ENCODE measurements around the gene SLC9A5. TPM values are rescaled to one million over a fixed set of nuclear protein-coding genes. Genes with fewer than 3 reads are reported as not detected.

SLC9A5 gene
- total RNA-seq, 1 experiment from 2014 or later: 1.6 TPM

DNA sequence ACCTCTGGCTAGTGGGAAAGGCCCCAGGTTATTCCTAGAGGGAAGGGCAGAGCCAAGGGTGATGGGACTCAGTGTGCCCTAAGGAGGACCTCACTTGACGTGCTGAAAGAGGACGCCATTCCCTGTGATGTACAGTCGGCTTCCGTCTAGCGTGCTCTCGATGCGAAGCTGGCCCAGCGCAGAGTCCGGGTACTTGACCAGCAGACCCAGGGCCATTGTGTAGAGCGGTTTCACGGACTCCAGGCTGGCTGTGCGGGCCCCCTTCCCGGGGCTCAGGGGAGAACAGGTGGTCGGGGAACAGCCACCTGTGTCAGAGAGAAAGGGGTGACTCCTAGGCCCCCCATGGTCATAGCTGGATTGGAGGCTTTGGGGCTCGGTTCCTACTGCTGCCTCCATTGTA lies 50.5 kb downstream of the SLC9A5 start:
- Histone ChIP-seq H3K27ac (no peak overlapping the region), H3K9me3 (replicated peaks) (no peaks in the 10 kb centered on the region), H3K27me3 (replicated peaks) (no peaks in the 10 kb centered on the region), H3K36me3 (no peaks in the 10 kb centered on the region), H3K4me1 (replicated peaks) (peaks cover 12% of the 10 kb centered on the region), H3K4me3 (no peak overlapping the region)
- no peak for DNase-seq (ENCODE audit: low read depth in 1 of 2, low spot score in 2 of 2)

DNA sequence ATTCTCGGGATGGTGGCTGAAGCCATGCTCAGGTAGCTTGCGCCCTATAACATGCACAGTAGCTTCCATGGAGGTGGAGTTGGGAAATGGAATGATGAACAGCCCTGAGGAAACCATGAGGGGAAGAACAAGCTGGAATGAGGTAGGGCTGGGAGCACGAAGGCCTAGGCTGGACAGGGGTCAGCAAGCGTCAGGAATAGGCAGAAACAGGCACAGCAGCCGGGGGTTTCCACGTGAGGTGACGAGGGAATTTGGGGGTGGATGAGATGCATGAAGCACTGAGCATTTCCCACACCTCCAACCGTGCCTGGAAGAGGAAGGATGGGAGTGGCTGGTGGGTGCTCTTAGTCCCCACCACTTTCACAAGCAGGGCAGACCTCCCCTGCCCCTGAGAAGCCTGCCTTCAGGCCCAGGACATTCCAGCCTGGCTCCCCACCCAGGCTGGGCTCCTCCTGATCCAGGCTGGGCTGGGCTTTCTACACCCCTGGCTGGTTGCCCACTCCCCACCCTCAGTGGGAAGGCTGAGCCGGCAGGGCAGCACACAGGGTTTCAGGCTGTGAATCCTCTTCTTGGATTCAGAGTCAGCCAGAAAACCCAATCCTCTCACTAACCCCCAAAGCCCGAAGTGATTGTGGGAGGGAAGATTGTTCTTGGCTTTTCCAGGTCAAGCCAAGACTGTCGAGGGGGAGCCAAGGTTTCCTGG lies 52.5 kb downstream of the SLC9A5 start:
- H3K4me3 ChIP-seq: no peak overlapping the region
- H3K4me1 ChIP-seq (replicated peaks): peaks cover 7% of the 10 kb centered on the region
- no peak for DNase-seq (ENCODE audit: low read depth in 1 of 2, low spot score in 2 of 2)
- no peaks in the 10 kb centered on the region; the same call in 1 of the 2 replicates for H3K9me3 ChIP-seq (replicated peaks)
- H3K27me3 ChIP-seq (replicated peaks): no peaks in the 10 kb centered on the region
- H3K36me3 ChIP-seq: no peaks in the 10 kb centered on the region
- no peak overlapping the region for H3K27ac ChIP-seq

DNA sequence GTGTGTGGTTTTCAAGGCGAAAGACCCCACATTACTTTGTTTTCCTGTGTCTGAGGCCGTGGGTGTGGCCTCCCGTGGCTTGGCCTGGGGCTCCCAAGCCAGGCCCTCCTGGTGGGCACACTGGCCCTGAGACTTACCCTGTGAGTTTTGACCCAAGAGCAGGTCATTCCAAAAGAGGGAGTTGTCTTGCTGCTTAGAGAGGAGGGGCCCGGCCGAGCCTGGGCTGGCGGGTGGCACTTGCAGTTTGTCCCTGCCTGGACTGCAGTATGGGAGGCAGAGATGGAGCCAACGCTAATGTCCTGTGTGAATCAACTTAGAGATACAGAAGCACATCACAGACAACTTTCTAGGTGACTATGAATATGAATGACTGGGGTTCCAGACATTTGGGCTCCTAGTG lies 53.3 kb downstream of the SLC9A5 start:
- Histone ChIP-seq H3K4me1 (replicated peaks) (no peaks in the 10 kb centered on the region; the same call in 1 of the 2 replicates), H3K27ac (no peak overlapping the region), H3K9me3 (replicated peaks) (no peaks in the 10 kb centered on the region; the same call in 1 of the 2 replicates), H3K36me3 (no peaks in the 10 kb centered on the region), H3K27me3 (replicated peaks) (no peaks in the 10 kb centered on the region), H3K4me3 (no peak overlapping the region)
- no peak for DNase-seq (ENCODE audit: low read depth in 1 of 2, low spot score in 2 of 2)

DNA sequence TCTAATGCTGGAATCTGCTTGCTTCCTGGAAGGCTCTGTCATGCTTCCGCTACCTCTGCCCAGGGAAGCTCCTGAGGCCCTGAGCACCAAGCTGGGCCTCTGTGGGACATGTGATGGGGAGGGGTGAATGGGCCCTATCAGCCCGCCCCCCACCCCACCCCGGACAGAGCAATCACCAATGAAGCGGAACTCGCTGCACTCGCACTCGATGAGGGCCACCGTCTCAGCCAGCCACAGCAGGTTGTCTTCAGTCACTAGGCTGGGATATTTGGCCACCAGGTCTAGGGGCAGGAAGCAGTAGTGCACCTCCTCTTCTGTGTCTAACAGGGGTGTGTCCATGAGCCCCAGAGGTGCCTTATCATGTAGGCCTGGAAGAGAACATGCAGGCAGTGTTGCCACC lies 54.2 kb downstream of the SLC9A5 start:
- H3K27me3 ChIP-seq (replicated peaks): no peaks in the 10 kb centered on the region
- no peaks in the 10 kb centered on the region for H3K4me1 ChIP-seq (replicated peaks)
- no peak overlapping the region for H3K4me3 ChIP-seq
- H3K27ac ChIP-seq: no peak overlapping the region
- DNase-seq (ENCODE audit: low read depth in 1 of 2, low spot score in 2 of 2): no peak
- no peaks in the 10 kb centered on the region; the same call in 1 of the 2 replicates for H3K9me3 ChIP-seq (replicated peaks)
- no peaks in the 10 kb centered on the region for H3K36me3 ChIP-seq

DNA sequence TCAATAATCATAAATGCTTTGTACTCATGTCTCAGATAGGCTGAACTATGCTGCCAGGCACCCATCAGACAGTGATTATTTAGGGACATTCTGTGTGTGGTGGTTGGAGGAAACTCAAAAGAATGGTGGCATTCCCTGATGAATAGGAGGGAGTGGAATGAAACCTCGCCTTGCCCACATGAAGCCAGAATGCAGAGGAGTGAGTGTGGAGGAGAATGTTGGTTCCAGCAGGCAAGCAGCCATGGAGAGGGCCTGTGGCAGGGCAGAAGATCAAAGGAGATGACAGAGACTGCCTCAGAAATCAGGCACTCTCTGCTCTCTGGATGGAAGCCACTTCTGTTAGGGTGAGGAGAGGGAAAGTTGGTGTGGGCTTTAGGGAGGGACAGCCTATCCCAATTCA lies 55.2 kb downstream of the SLC9A5 start:
- Histone ChIP-seq H3K36me3 (no peaks in the 10 kb centered on the region), H3K4me1 (replicated peaks) (no peaks in the 10 kb centered on the region), H3K9me3 (replicated peaks) (no peaks in the 10 kb centered on the region; the same call in 1 of the 2 replicates), H3K27me3 (replicated peaks) (no peaks in the 10 kb centered on the region), H3K4me3 (no peak overlapping the region), H3K27ac (no peak overlapping the region)
- DNase-seq (ENCODE audit: low read depth in 1 of 2, low spot score in 2 of 2): no peak

DNA sequence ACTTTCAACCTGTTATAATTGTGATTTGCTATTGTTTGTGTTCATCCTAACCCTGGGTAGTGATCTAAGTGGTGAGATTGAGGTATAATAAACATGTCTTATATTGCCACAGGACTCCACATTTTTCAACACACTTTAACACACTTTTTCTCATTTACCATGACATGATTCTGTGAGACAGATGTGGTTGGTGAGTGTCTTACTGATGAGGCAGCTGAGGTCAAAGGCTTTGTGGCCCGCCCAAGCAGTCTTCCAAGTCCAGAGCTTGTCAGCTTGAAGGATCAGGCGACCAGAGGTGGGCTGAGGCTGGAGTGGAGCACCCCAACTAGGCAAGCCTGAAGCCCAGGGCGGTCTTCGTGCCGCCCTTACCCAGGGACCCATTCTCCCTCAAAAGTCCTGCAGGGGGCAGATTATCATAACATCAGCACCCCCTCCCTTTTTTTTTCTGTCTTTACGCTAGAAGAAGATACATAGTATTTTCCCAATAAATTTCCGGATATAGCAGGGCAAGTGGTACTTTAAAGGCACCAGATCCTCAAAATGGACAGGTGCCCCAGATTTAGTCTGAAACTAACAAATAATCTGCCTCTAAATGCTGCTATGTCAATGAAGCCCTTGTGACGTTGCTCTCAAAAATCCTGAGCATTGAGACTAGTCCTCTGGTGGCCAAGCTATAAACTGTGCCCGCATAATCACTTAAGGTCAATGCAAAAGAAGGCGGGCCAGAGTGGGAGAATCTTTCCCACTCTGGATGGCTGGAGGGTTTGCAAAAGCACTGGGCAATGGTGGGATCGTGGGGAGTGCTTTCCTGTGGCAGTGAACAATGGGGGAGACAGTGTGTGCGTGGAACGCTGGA lies 56.7 kb downstream of the SLC9A5 start:
- Histone ChIP-seq H3K27ac (no peak overlapping the region), H3K36me3 (no peaks in the 10 kb centered on the region), H3K4me3 (no peak overlapping the region), H3K9me3 (replicated peaks) (no peaks in the 10 kb centered on the region; the same call in 1 of the 2 replicates), H3K27me3 (replicated peaks) (no peaks in the 10 kb centered on the region), H3K4me1 (replicated peaks) (no peaks in the 10 kb centered on the region)
- DNase-seq (ENCODE audit: low read depth in 1 of 2, low spot score in 2 of 2): no peak

DNA sequence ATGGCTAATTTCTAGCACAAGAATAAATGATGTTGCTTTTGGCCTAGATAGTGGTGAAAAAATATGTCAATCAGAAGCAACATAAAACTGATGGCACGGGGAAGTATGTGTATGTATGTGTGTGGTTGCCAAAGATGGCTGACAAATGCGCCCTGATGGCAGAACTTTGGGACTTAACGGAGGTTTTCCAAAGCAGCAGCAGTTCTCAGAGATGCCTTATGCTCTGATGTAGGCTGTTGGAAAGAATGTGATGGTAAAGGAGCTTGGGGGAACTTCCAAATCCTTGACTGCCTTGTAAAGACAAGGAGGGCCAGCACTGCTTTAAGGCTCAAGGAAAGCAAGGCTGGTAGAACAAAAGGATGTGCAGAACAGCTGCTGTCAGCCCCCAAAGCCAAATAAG lies 61.8 kb downstream of the SLC9A5 start:
- 0 out of 2 replicates have a peak overlapping the region, but pooled peaks have one; percentile 48 for H3K27ac ChIP-seq
- no peak for DNase-seq (ENCODE audit: low read depth in 1 of 2, low spot score in 2 of 2)
- peaks cover 21% of the 10 kb centered on the region for H3K4me1 ChIP-seq (replicated peaks)
- H3K27me3 ChIP-seq (replicated peaks): no peaks in the 10 kb centered on the region
- no peaks in the 10 kb centered on the region for H3K9me3 ChIP-seq (replicated peaks)
- no peak overlapping the region for H3K4me3 ChIP-seq
- no peaks in the 10 kb centered on the region for H3K36me3 ChIP-seq

DNA sequence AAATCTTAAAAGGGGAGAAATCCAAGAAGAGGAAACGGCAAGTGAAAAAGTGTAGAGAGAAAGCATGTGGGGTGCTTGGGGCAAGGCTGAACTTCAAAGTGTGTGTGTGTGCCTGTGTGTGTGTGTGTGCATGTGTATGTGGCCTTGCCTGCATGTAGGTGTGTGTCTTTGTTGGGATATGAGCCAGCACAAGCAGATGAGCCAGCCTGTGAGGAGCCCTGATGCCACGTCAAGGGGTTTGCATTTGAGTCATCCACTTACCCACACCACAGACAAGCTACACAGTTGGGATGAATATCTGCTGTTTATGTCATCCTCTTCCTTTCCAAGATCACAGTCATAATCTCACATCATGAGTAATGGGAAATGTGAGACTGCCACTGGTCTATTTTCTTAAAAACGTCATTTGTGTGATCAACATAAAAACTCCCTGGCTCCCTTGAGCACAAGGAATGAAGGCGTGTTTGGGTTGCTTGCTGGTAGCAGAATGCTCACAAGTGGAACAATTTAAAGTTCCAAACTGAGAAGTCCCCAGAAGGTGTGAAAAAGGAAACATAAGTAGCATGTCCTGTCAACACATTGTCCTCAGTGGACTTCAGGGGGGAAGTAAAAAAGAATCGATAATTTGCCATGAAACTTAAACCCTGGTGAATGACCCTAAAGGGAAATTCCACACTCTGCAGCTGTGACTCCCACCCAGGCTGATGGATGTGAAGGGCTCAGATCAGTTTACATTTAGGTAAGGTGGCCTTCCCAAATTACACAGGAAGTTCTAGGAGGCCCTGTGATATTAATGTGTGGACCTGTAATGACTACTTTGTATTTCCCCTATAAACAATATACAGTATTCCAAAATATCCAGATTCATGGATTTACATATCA lies 63.1 kb downstream of the SLC9A5 start:
- H3K27me3 ChIP-seq (replicated peaks): no peaks in the 10 kb centered on the region
- no peaks in the 10 kb centered on the region for H3K9me3 ChIP-seq (replicated peaks)
- peak; percentile 93 to 94 for DNase-seq (ENCODE audit: low read depth in 1 of 2, low spot score in 2 of 2)

DNA sequence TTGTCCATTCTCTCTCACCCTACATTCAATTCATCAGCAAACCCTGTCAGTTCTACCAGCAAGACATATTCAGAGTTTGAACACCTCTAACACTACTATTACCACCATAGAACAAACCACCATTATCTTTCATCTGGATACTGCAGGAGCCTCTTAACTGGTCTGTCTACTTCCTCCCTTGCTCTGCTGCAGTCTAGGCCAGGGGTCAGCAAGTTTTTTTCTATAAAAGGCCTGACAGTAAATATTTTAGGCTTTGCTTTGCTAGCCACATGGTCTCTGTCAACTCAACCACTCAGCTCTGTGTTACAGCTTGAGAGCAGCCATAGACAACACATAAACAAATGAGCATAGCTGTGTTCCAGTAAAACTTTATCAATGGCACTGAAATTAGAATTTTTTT lies 63.9 kb downstream of the SLC9A5 start:
- Histone ChIP-seq H3K27ac (peak overlapping the region; percentile 78), H3K4me1 (replicated peaks) (peaks cover 21% of the 10 kb centered on the region), H3K36me3 (no peaks in the 10 kb centered on the region), H3K27me3 (replicated peaks) (no peaks in the 10 kb centered on the region), H3K4me3 (no peak overlapping the region), H3K9me3 (replicated peaks) (no peaks in the 10 kb centered on the region)
- DNase-seq (ENCODE audit: low read depth in 1 of 2, low spot score in 2 of 2): no peak

More for the DNA sequence above, 63.1 kb downstream of the SLC9A5 start:
- H3K4me3 ChIP-seq: no peak overlapping the region
- H3K4me1 ChIP-seq (replicated peaks): peaks cover 21% of the 10 kb centered on the region
- no peaks in the 10 kb centered on the region for H3K36me3 ChIP-seq
- H3K27ac ChIP-seq: peak overlapping the region; percentile 78

DNA sequence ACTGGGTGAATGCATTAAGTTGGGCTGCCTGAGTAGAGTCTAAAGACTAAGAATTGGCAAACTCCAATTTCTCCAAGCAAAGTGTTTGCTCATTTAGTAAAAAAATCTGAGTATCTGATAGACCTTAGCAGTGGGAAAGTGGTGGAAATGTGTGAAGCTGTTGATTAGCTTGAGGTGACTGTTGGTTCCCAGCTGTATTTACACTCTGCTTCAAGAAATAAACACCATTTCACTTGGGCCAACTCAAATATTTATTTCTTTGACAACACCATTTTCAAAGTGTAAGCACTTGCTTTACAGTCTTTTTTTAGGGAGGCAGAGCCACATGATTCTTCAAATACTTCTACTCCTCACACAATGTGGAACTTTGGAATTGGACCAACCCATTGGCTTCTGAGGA lies 69.1 kb downstream of the SLC9A5 start:
- DNase-seq (ENCODE audit: low read depth in 1 of 2, low spot score in 2 of 2): no peak
- H3K9me3 ChIP-seq (replicated peaks): no peaks in the 10 kb centered on the region

More for the DNA sequence above, 69.1 kb downstream of the SLC9A5 start:
- no peak overlapping the region for H3K27ac ChIP-seq
- H3K4me1 ChIP-seq (replicated peaks): peaks cover 3% of the 10 kb centered on the region
- peaks cover under 1% of the 10 kb centered on the region; the same call in 1 of the 2 replicates for H3K27me3 ChIP-seq (replicated peaks)
- no peak overlapping the region for H3K4me3 ChIP-seq
- H3K36me3 ChIP-seq: no peaks in the 10 kb centered on the region

Other genes with a start within 250 kb of the SLC9A5 start
- gene CBFB, start 219.8 kb upstream of the SLC9A5 start, total RNA-seq (2014; rRNA removed; shearing (Covaris generic)): 170 and 181 TPM in 2 replicates
- 18.7 and 28.8 TPM in 2 replicates for gene PHAF1, start 139.0 kb upstream of the SLC9A5 start, total RNA-seq (2014; rRNA removed; shearing (Covaris generic))
- 34.5 and 36.1 TPM in 2 replicates for gene B3GNT9, start 98.0 kb upstream of the SLC9A5 start, total RNA-seq (2014; rRNA removed; shearing (Covaris generic))
- 25.5 and 46.7 TPM in 2 replicates for gene TRADD, start 89.1 kb upstream of the SLC9A5 start, total RNA-seq (2014; rRNA removed; shearing (Covaris generic))
- 11.7 and 24.2 TPM in 2 replicates for gene FBXL8, start 89.0 kb upstream of the SLC9A5 start, total RNA-seq (2014; rRNA removed; shearing (Covaris generic))
- 3.9 and 12.8 TPM in 2 replicates for gene HSF4, start 84.2 kb upstream of the SLC9A5 start, total RNA-seq (2014; rRNA removed; shearing (Covaris generic))
- gene NOL3, start 78.4 kb upstream of the SLC9A5 start, total RNA-seq (2014; rRNA removed; shearing (Covaris generic)): 24.1 and 29.7 TPM in 2 replicates
- gene MATCAP1, start 65.0 kb upstream of the SLC9A5 start, total RNA-seq (2014; rRNA removed; shearing (Covaris generic)): 8.1 and 11.3 TPM in 2 replicates
- gene EXOC3L1, start 58.8 kb upstream of the SLC9A5 start, total RNA-seq (2014; rRNA removed; shearing (Covaris generic)): not detected in 2 replicates
- gene E2F4, start 56.8 kb upstream of the SLC9A5 start, total RNA-seq (2014; rRNA removed; shearing (Covaris generic)): 77.0 and 93.8 TPM in 2 replicates
- gene ELMO3, start 49.8 kb upstream of the SLC9A5 start, total RNA-seq (2014; rRNA removed; shearing (Covaris generic)): 0.72 and 1.1 TPM in 2 replicates
- 38.7 and 38.9 TPM in 2 replicates for gene TMEM208, start 21.8 kb upstream of the SLC9A5 start, total RNA-seq (2014; rRNA removed; shearing (Covaris generic))
- 15.8 and 18.5 TPM in 2 replicates for gene FHOD1, start 1.5 kb upstream of the SLC9A5 start, total RNA-seq (2014; rRNA removed; shearing (Covaris generic))
- 5.0 and 15.1 TPM in 2 replicates for gene PLEKHG4, start 30.6 kb downstream of the SLC9A5 start, total RNA-seq (2014; rRNA removed; shearing (Covaris generic))
- gene KCTD19, start 77.8 kb downstream of the SLC9A5 start, total RNA-seq (2014; rRNA removed; shearing (Covaris generic)): 0.03 TPM in 1 of 2 replicates, not detected in the other
- not detected in 2 replicates for gene LRRC36, start 77.8 kb downstream of the SLC9A5 start, total RNA-seq (2014; rRNA removed; shearing (Covaris generic))
- not detected in 2 replicates for gene TPPP3, start 144.5 kb downstream of the SLC9A5 start, total RNA-seq (2014; rRNA removed; shearing (Covaris generic))
- 1.0 and 4.4 TPM in 2 replicates for gene ZDHHC1, start 167.5 kb downstream of the SLC9A5 start, total RNA-seq (2014; rRNA removed; shearing (Covaris generic))
- not detected in 2 replicates for gene HSD11B2, start 182.1 kb downstream of the SLC9A5 start, total RNA-seq (2014; rRNA removed; shearing (Covaris generic))
- 80.5 and 83.5 TPM in 2 replicates for gene ATP6V0D1, start 232.2 kb downstream of the SLC9A5 start, total RNA-seq (2014; rRNA removed; shearing (Covaris generic))
- gene AGRP, start 234.6 kb downstream of the SLC9A5 start, total RNA-seq (2014; rRNA removed; shearing (Covaris generic)): not detected in 2 replicates